Thyroid gland (tissue), 4 donors: ENCODE results near the gene PDGFRB.

Experiments
- POLR2A ChIP-seq, 2 donors: fragments of 450-650 bp; IDR thresholded peaks; one replicate each; pipeline ENCODE4 v1.6.1; 2017; ENCODE audit warnings: antibody characterized with exemption in 2 of 2, mild to moderate bottlenecking in 2 of 2, moderate library complexity in 1 of 2
- TF ChIP-seq, protein P1 (sequence below), 6 experiments: fragments of 200-600 bp in 3 of 6; fragments of 450-650 bp in 3 of 6; sonication (generic) in 3 of 6; IDR thresholded peaks; one replicate each; pipeline ENCODE4 v1.5.1; 2016 to 2019; ENCODE audit warnings: antibody characterized with exemption in 6 of 6, mild to moderate bottlenecking in 2 of 6, inconsistent platforms in 1 of 6, moderate library complexity in 1 of 6

GRCh38 chr5:150122536-150123481, 32.8 kb downstream of the PDGFRB start:
- TF ChIP-seq, protein P1, sequence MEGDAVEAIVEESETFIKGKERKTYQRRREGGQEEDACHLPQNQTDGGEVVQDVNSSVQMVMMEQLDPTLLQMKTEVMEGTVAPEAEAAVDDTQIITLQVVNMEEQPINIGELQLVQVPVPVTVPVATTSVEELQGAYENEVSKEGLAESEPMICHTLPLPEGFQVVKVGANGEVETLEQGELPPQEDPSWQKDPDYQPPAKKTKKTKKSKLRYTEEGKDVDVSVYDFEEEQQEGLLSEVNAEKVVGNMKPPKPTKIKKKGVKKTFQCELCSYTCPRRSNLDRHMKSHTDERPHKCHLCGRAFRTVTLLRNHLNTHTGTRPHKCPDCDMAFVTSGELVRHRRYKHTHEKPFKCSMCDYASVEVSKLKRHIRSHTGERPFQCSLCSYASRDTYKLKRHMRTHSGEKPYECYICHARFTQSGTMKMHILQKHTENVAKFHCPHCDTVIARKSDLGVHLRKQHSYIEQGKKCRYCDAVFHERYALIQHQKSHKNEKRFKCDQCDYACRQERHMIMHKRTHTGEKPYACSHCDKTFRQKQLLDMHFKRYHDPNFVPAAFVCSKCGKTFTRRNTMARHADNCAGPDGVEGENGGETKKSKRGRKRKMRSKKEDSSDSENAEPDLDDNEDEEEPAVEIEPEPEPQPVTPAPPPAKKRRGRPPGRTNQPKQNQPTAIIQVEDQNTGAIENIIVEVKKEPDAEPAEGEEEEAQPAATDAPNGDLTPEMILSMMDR (IDR thresholded peaks at IDR 0.05), result no peak
- no peak for TF ChIP-seq POLR2A (IDR thresholded peaks at IDR 0.05)
